GM12892 (cell line): ENCODE data around the gene STXBP4.

Experiments used
- DNase-seq: peaks from one replicate; pipeline ENCODE4 v3.0.0; 2011; ENCODE audit not compliant: insufficient read length
- FAIRE-seq: peaks from 2 replicates; lab custom pipeline; 2011; peaks lifted over from hg19 to GRCh38; lab: Jason Lieb, UNC
- POLR2A ChIP-seq: IDR thresholded peaks from 2 replicates; pipeline ENCODE4 v1.6.1; 2011; ENCODE audit warnings: low read depth, low read length, control low read depth
- POLR2AphosphoS5 ChIP-seq: IDR thresholded peaks from 2 replicates; pipeline ENCODE4 v1.6.1; 2011; ENCODE audit warnings: low read depth, low read length, control low read depth
- TAF1 ChIP-seq: IDR thresholded peaks from 2 replicates; pipeline ENCODE4 v1.6.1; 2011; ENCODE audit warnings: low read depth, mild to moderate bottlenecking, control low read depth, low read length, borderline replicate concordance

Gene STXBP4

DNA sequence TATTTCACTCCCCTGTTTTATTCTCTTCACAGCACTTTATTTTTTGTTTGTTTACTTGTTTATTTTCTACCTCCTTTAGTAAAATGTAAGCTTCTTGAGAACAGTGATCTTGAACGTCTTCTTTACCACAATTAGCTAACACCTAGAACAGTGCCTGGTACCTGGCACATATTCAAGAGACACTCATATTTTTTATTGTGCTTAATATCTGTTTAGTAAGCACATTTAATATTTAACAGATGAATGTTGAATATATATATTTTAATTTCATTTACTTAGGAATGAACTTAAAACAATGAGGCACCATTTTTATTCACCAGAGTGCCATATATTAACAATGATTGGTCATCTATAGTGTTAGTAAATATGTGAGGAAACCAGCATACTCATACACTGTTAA is 130.2 kb downstream of the STXBP4 start:
- DNase-seq = no peak
- FAIRE-seq = no peak
- TF ChIP-seq POLR2AphosphoS5 (no peak), POLR2A (no peak), TAF1 (no peak)

- DNase-seq = no peak
- TF ChIP-seq TAF1 (no peak), POLR2AphosphoS5 (no peak), POLR2A (no peak)
- FAIRE-seq = no peak
These were observed 142.0 kb downstream of the STXBP4 start for GRCh38 chr17:55110521-55110920.

DNA sequence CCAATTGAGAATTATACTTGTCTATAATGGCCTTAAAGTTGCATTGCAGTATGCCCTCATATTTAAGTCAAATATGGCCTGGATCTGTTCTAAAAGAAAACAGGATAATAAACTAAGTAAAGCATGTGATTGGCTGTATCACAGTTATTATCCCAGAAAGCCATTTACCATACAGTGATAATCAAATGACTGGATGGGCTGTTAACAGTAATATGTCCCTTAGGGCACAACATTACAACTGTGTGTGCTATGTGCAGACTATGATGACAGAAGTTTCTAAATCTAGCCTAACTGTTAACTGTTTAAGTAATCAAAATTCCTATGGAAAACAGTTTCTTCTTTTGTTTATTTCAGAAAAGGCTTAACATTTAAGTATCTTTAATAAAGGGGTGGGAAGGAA is 145.7 kb downstream of the STXBP4 start:
- FAIRE-seq (no peak), DNase-seq (no peak)
- no peak for TF ChIP-seq TAF1
- TF ChIP-seq POLR2AphosphoS5 = no peak
- TF ChIP-seq POLR2A = no peak

DNA sequence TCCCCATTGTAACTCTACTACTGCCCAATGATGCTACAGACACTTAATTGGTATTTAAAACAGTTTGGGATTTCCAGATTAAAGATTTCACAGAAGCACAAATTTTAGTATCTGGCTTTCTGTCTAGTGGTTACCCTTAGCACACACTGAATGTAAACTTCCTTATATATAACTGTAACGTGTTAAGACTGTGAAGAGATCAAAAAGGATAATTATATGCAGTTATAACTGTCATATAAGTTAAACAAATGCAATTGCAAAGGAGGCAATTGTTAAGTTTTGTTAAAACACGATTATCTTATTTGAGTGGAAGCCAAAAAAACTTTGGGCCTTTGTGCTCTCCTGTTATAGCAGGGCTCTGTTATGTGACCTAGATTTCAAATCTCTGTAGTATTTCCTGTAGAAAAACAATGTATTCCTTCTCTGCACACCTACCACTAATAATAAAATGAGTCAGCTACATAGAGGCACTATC is 147.9 kb downstream of the STXBP4 start:
- TF ChIP-seq POLR2AphosphoS5 = no peak
- TF ChIP-seq POLR2A = no peak
- no peak for TF ChIP-seq TAF1
- DNase-seq (no peak), FAIRE-seq (no peak)

DNA sequence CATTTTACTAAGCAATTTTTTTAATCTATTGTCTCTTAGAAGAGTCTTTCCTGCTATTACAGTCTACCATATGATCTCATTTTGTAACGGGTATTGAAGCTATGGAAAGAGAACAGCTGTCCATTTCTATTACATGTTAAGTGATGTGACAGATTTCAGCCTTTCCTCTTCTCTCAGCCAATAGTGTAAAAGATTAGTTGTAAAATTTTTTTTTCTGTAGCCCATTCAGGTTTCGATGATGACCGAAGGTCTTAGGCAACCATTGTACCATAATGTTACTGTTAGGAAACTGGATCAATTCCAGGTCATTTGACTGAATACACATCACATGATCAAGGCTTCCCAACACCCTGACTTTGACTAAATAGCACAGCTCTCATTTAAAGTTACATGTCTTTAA is 148.6 kb downstream of the STXBP4 start:
- TF ChIP-seq POLR2A = no peak
- FAIRE-seq (no peak), DNase-seq (no peak)

DNA sequence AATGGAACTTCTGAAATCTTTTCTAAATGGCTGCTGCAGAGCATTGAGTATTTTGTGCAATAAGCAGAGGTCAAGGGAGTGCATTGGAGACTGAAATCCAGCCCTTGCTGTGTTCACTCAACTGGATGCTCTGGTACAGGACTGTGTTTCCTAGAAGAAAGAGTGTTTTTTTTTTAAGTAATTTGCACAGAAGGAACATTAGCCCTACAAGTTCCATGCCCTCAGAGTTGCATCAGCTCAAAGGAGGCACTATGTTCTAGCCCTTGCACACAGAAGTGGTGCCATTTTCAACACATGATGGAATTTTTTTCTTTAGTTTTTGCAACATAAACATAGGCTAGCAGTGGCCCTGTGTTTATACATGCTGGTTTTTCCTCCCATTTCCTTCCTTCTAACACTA is 152.1 kb downstream of the STXBP4 start:
- FAIRE-seq (no peak), DNase-seq (no peak)
- TF ChIP-seq POLR2A (no peak), POLR2AphosphoS5 (no peak), TAF1 (no peak)

DNA sequence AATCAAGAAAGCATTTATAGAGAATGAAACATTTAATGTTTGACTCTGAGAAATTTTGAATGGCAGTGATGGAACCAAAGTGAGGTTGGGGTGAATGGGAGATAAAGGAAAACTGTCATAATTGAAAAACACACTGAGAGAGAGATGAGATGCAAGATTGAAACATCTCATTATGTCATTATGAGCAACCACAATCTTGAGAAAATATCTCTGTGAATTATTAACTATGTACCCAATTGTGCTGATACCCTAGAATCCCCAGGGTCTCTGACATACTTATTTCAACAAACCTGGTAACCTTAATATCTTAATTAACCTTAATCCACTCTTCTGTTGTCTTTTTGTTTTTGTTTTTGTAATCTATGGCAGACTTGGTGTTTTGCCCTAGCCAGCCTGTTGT is 152.7 kb downstream of the STXBP4 start:
- FAIRE-seq = no peak
- DNase-seq = no peak
- TF ChIP-seq POLR2AphosphoS5 (no peak), POLR2A (no peak), TAF1 (no peak)

DNA sequence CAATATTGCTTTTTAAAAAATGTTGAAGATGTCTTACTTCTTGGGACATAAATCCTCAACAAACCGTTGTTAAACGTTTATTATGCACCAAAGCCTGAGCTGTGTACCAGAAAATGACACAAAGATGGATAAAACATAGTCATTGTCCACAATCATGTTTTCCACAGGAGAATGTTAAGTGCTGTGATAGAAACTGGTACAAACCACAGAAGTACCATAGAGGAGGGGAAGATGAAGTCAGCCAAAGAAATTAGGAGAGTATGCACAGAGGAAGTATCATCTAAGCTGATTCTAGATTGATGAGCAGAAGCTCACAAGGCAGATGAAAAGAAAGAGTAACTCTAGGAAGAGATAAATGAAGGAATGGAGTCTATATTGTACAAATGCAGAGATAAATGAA is 153.5 kb downstream of the STXBP4 start:
- FAIRE-seq (no peak), DNase-seq (no peak)
- TF ChIP-seq POLR2AphosphoS5 = no peak
- TF ChIP-seq TAF1 = no peak
- no peak for TF ChIP-seq POLR2A

DNA sequence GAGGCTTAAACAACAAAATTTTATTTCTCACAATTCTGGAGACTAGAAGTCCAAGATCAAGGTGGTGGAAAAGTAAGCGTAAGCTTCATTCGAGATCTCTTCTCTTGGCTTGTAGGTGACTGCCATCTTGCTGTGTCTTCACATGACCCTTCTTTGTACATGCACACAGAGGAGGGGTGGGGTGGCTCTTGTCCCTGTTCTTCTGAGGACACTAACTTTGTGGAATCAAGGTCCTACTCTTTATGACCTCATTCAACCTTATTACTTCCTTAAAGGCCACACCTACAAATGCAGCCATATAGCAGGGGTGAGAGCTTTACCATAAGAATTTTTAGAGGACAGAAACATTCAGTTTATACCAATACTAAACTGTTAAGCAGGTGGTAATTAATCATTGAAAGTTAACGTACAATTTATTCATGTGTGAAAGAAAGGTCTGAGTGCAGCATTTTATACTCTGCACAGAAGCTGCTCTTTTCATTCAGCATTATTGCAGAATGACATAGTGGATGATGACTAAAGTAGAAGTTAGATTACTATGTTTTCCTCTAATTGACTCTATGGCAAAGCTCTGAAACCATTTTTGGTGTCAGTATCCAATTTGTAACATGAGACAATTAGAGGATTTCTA is 156.3 kb downstream of the STXBP4 start:
- DNase-seq (no peak), FAIRE-seq (no peak)
- TF ChIP-seq TAF1 (no peak), POLR2AphosphoS5 (no peak), POLR2A (no peak)

GRCh38 chr17:55133583-55133982 is 165.0 kb downstream of the STXBP4 start:
- TF ChIP-seq POLR2AphosphoS5 (no peak), POLR2A (no peak), TAF1 (no peak)
- DNase-seq (no peak), FAIRE-seq (no peak)

GRCh38 chr17:55134486-55135157 is 166.1 kb downstream of the STXBP4 start:
- DNase-seq (no peak), FAIRE-seq (no peak)
- TF ChIP-seq POLR2AphosphoS5 = no peak
- TF ChIP-seq TAF1 = no peak
- no peak for TF ChIP-seq POLR2A

DNA sequence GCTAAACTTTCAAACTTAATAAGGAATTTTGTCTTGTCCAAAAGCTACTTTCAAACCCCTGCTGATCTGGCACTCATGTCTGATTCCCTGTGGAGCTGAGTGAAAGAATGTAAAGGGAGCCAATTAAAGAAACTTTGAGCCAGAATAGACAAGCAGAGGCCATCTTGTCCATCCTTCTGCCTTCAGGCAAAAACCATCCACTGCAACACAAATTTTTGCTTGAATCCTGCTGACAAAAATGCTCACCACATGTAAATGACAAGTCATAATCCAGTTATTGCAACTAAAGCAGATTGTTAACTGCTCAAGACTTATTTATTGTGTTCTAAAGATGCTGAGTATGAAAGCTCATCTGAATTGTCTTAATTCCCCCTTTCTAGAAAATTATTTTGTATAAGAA is 172.2 kb downstream of the STXBP4 start:
- no peak for TF ChIP-seq POLR2AphosphoS5
- no peak for TF ChIP-seq TAF1
- no peak for TF ChIP-seq POLR2A
- DNase-seq (no peak), FAIRE-seq (no peak)
